H1 (cell line): ENCODE results near the gene MRM1. TPM values are rescaled to one million over a fixed set of nuclear protein-coding genes. Genes with fewer than 3 reads are reported as not detected.

ENCODE experiments used
- BACH1 ChIP-seq: IDR thresholded peaks from 2 replicates; pipeline ENCODE4 v1.6.1; 2012; ENCODE audit warnings: low read length, improper control_type of control experiment
- CBX5 ChIP-seq: fragments of 300-800, 300-1000 bp; sonication (generic); IDR thresholded peaks from 2 replicates; pipeline ENCODE4 v1.7.1; 2016; ENCODE audit warnings: antibody characterized with exemption, low read length, low read depth
- CREB1 ChIP-seq: IDR thresholded peaks from 2 replicates; pipeline ENCODE4 v1.6.1; 2012; ENCODE audit warnings: inconsistent platforms
- CTBP2 ChIP-seq: IDR thresholded peaks from 2 replicates; pipeline ENCODE4 v1.7.0; 2011; ENCODE audit warnings: borderline replicate concordance, mild to moderate bottlenecking, moderate library complexity, mixed read lengths, low read length; ENCODE audit not compliant: insufficient read depth, insufficient read length
- EP300 ChIP-seq, 2 experiments: IDR thresholded peaks; 1 replicate in 1 of 2; 2 replicates in 1 of 2; pipeline ENCODE4 v1.6.1; 2011 to 2012; ENCODE audit warnings: low read depth in 2 of 2, low read length in 2 of 2, mild to moderate bottlenecking in 2 of 2, borderline replicate concordance in 1 of 2, inconsistent platforms in 1 of 2, moderate library complexity in 1 of 2
- FOSL1 ChIP-seq: IDR thresholded peaks from 2 replicates; pipeline ENCODE4 v1.6.1; 2011; ENCODE audit warnings: mild to moderate bottlenecking, low read depth, low read length, moderate library complexity; ENCODE audit not compliant: insufficient read depth
- RXRA ChIP-seq: IDR thresholded peaks from 2 replicates; pipeline ENCODE4 v1.6.1; 2011; ENCODE audit warnings: low read depth, mild to moderate bottlenecking, low read length, moderate library complexity; ENCODE audit not compliant: insufficient read depth
- SIRT6 ChIP-seq: IDR thresholded peaks from one replicate; pipeline ENCODE4 v1.7.1; 2012; ENCODE audit warnings: low read length, inconsistent platforms
- polyA plus RNA-seq, 7 experiments: library from polyadenylated mRNA; depleted of rRNA in 3 of 7; stranded (reverse) in 5 of 7; unstranded in 2 of 7; fragments of >200 nt in 5 of 7; fragments of 200-250 nt in 2 of 7; gene quantifications; 1 replicate in 5 of 7; 2 replicates in 1 of 7; 4 replicates in 1 of 7; pipeline versions ENCODE4 v1.2.1 to v1.2.3, GENCODE V29; 2011 to 2013; ENCODE audit warnings: missing spikeins in 2 of 7, mixed read lengths in 2 of 7
- total RNA-seq: library from RNA; stranded (reverse); fragmentation: NEBNext Ultra II Directional; extraction: Animal tissue kit (Norgen Biotek cat#: 25700); gene quantifications from 2 replicates; pipeline ENCODE4 v1.2.1, GENCODE V29; 2021
- TF ChIP-seq, protein P1 (sequence below): IDR thresholded peaks from 2 replicates; pipeline ENCODE4 v1.6.1; 2011; ENCODE audit warnings: low read depth, mild to moderate bottlenecking, low read length; ENCODE audit not compliant: insufficient read depth
- TF ChIP-seq, protein P2 (sequence below): fragments of 300-600 bp; sonication (generic); IDR thresholded peaks from 2 replicates; pipeline ENCODE4 v1.7.1; 2012; ENCODE audit warnings: low read length, moderate library complexity, mild to moderate bottlenecking, inconsistent platforms; ENCODE audit not compliant: insufficient replicate concordance

MRM1 gene
- total and polyA plus RNA-seq, 2 of the 8 experiments (the other 6 are each of a cell fraction or from before 2014, with no cell fraction given): 9.9 to 11.2 TPM

DNA sequence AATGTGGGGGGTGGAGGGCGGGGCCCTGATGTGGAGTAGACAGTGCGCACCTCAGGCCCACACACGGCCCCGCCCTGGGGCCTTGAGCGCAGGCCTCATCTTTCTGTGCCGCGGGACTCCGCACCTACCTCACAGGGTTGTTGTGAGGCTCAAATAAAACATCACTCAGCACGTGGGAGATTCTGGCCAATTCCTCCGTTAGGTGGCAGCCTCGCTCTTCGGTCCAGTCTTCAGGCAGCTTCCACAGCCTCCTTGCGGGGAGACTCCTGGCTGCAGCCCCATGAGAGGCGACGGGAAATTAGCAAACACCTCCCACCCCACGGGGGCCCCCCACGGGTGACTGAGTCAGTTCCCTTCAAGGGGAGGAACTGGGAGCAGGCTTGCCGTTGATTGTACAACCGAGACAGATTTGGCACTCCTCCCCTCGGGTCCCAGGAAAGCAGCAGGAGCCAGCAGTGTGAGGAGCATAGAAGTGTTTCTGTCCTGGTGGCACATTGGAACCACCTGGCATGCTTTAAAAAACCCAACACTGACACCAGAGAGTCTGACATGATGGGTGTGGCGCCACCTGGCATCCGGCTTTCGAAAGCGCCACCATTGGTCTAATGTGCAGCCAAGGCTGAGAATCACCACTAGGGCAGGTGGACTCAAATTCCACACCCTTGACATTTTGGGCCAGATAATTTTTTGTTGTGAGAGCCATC lies 7.6 kb downstream of the MRM1 start (continued):
- no peak for TF ChIP-seq EP300 (IDR thresholded peaks at IDR 0.05; ENCODE audit: borderline replicate concordance in 1 of 2, low read depth in 2 of 2, low read length in 2 of 2)
- no peak for TF ChIP-seq CREB1
- TF ChIP-seq SIRT6: no peak
- TF ChIP-seq, protein P1, sequence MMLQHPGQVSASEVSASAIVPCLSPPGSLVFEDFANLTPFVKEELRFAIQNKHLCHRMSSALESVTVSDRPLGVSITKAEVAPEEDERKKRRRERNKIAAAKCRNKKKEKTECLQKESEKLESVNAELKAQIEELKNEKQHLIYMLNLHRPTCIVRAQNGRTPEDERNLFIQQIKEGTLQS: no peak
- TF ChIP-seq RXRA: no peak
- no peak for TF ChIP-seq FOSL1
- TF ChIP-seq CBX5: no peak
- no peak for TF ChIP-seq CTBP2
- TF ChIP-seq BACH1: no peak
- TF ChIP-seq, protein P2, sequence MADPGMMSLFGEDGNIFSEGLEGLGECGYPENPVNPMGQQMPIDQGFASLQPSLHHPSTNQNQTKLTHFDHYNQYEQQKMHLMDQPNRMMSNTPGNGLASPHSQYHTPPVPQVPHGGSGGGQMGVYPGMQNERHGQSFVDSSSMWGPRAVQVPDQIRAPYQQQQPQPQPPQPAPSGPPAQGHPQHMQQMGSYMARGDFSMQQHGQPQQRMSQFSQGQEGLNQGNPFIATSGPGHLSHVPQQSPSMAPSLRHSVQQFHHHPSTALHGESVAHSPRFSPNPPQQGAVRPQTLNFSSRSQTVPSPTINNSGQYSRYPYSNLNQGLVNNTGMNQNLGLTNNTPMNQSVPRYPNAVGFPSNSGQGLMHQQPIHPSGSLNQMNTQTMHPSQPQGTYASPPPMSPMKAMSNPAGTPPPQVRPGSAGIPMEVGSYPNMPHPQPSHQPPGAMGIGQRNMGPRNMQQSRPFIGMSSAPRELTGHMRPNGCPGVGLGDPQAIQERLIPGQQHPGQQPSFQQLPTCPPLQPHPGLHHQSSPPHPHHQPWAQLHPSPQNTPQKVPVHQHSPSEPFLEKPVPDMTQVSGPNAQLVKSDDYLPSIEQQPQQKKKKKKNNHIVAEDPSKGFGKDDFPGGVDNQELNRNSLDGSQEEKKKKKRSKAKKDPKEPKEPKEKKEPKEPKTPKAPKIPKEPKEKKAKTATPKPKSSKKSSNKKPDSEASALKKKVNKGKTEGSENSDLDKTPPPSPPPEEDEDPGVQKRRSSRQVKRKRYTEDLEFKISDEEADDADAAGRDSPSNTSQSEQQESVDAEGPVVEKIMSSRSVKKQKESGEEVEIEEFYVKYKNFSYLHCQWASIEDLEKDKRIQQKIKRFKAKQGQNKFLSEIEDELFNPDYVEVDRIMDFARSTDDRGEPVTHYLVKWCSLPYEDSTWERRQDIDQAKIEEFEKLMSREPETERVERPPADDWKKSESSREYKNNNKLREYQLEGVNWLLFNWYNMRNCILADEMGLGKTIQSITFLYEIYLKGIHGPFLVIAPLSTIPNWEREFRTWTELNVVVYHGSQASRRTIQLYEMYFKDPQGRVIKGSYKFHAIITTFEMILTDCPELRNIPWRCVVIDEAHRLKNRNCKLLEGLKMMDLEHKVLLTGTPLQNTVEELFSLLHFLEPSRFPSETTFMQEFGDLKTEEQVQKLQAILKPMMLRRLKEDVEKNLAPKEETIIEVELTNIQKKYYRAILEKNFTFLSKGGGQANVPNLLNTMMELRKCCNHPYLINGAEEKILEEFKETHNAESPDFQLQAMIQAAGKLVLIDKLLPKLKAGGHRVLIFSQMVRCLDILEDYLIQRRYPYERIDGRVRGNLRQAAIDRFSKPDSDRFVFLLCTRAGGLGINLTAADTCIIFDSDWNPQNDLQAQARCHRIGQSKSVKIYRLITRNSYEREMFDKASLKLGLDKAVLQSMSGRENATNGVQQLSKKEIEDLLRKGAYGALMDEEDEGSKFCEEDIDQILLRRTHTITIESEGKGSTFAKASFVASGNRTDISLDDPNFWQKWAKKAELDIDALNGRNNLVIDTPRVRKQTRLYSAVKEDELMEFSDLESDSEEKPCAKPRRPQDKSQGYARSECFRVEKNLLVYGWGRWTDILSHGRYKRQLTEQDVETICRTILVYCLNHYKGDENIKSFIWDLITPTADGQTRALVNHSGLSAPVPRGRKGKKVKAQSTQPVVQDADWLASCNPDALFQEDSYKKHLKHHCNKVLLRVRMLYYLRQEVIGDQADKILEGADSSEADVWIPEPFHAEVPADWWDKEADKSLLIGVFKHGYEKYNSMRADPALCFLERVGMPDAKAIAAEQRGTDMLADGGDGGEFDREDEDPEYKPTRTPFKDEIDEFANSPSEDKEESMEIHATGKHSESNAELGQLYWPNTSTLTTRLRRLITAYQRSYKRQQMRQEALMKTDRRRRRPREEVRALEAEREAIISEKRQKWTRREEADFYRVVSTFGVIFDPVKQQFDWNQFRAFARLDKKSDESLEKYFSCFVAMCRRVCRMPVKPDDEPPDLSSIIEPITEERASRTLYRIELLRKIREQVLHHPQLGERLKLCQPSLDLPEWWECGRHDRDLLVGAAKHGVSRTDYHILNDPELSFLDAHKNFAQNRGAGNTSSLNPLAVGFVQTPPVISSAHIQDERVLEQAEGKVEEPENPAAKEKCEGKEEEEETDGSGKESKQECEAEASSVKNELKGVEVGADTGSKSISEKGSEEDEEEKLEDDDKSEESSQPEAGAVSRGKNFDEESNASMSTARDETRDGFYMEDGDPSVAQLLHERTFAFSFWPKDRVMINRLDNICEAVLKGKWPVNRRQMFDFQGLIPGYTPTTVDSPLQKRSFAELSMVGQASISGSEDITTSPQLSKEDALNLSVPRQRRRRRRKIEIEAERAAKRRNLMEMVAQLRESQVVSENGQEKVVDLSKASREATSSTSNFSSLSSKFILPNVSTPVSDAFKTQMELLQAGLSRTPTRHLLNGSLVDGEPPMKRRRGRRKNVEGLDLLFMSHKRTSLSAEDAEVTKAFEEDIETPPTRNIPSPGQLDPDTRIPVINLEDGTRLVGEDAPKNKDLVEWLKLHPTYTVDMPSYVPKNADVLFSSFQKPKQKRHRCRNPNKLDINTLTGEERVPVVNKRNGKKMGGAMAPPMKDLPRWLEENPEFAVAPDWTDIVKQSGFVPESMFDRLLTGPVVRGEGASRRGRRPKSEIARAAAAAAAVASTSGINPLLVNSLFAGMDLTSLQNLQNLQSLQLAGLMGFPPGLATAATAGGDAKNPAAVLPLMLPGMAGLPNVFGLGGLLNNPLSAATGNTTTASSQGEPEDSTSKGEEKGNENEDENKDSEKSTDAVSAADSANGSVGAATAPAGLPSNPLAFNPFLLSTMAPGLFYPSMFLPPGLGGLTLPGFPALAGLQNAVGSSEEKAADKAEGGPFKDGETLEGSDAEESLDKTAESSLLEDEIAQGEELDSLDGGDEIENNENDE: no peak
